Measurements from ENCODE around the gene MRFAP1L1. TPM values are rescaled to one million over a fixed set of nuclear protein-coding genes. Genes with fewer than 3 reads are reported as not detected.

Gene MRFAP1L1
- 31.2 to 38.7 TPM (median 33.9 TPM) in 5 replicates for total RNA-seq (2022; extraction: Qiagen RNA extraction)

GRCh38 chr4:6709230-6710114 is at the start of gene MRFAP1L1:
Gene MRFAP1L1, minus strand, starts transcription at chr4:6709865. Its CDS starts 236 bp downstream, at chr4:6709629.

GRCh38 chr4:6716018-6716911 is 6.6 kb upstream of the MRFAP1L1 start, which contains the start of gene BLOC1S4:
Gene BLOC1S4, plus strand, starts transcription at chr4:6716174. Its CDS starts 36 bp downstream, at chr4:6716210.

GRCh38 chr4:6693231-6694176 is 16.2 kb downstream of the MRFAP1L1 start, which contains the start of gene S100P:
Gene S100P, plus strand, starts transcription at chr4:6693878. Its CDS starts 55 bp downstream, at chr4:6693933.

Other genes starting within 250 kb of the MRFAP1L1 start
- 31.8 to 37.4 TPM (median 36.1 TPM) in 5 replicates for gene PPP2R2C, start 237.3 kb downstream of the MRFAP1L1 start, total RNA-seq (2022; extraction: Qiagen RNA extraction)
- 9.3 to 10.4 TPM (median 9.8 TPM) in 5 replicates for gene MAN2B2, start 134.7 kb downstream of the MRFAP1L1 start, total RNA-seq (2022; extraction: Qiagen RNA extraction)
- gene MRFAP1, start 69.2 kb downstream of the MRFAP1L1 start, total RNA-seq (2022; extraction: Qiagen RNA extraction), result 276 to 288 TPM (median 276 TPM) in 5 replicates
- gene S100P, start 16.0 kb downstream of the MRFAP1L1 start, total RNA-seq (2022; extraction: Qiagen RNA extraction), result 81.1 to 187 TPM (median 178 TPM) in 5 replicates
- gene BLOC1S4, start 6.3 kb upstream of the MRFAP1L1 start, total RNA-seq (2022; extraction: Qiagen RNA extraction), result 16.2 to 22.1 TPM (median 19.7 TPM) in 5 replicates
- 14.5 to 23.5 TPM (median 19.0 TPM) in 5 replicates for gene KIAA0232, start 72.9 kb upstream of the MRFAP1L1 start, total RNA-seq (2022; extraction: Qiagen RNA extraction)
- 37.9 to 41.2 TPM (median 39.3 TPM) in 5 replicates for gene TBC1D14, start 200.0 kb upstream of the MRFAP1L1 start, total RNA-seq (2022; extraction: Qiagen RNA extraction)

Data from A549 treated with AZD2906 at 1 μM for 4 hours (cell line).